Thyroid gland (tissue), 4 donors: ENCODE results near the gene NXPE3. TPM values are rescaled to one million over a fixed set of nuclear protein-coding genes. Genes with fewer than 3 reads are reported as not detected.

ENCODE experiments used
- total RNA-seq, 4 donors: library from RNA; depleted of rRNA; stranded (reverse); fragments of >200 nt; gene quantifications; one replicate each; pipeline ENCODE4 v1.2.3, GENCODE V29; 2016

NXPE3 gene
- total RNA-seq, 4 donors from 2014 or later = 10.5 to 18.9 (median 13.2) TPM

Other genes with a start within 250 kb of the NXPE3 start
- 10 to 100 TPM; 11.7 to 22.2 (median 18.6) TPM for gene TRMT10C, start 217.3 kb upstream of the NXPE3 start, total RNA-seq
- 100 to 1,000 TPM in 3 of 4 donors, 10 to 100 TPM in 1; 93.4 to 145 (median 123) TPM for gene PCNP, start 205.0 kb upstream of the NXPE3 start, total RNA-seq
- gene ZBTB11, start 102.1 kb upstream of the NXPE3 start, total RNA-seq = 10 to 100 TPM; 28.0 to 43.6 (median 35.9) TPM
- 1,000 to 10,000 TPM in 3 of 4 donors, 100 to 1,000 TPM in 1; 958 to 1,885 (median 1,354) TPM for gene RPL24, start 92.5 kb upstream of the NXPE3 start, total RNA-seq
- 10 to 100 TPM in 1 of 4 donors, 1 to 10 TPM in 3; 7.3 to 13.3 (median 8.2) TPM for gene CEP97, start 54.6 kb upstream of the NXPE3 start, total RNA-seq
- 100 to 1,000 TPM in 1 of 4 donors, 10 to 100 TPM in 3; 37.5 to 132 (median 56.9) TPM for gene NFKBIZ, start 70.3 kb downstream of the NXPE3 start, total RNA-seq